Progenitor cell of endocrine pancreas (in vitro differentiated cells): ENCODE results near the gene TEX2. TPM values are rescaled to one million over a fixed set of nuclear protein-coding genes. Genes with fewer than 3 reads are reported as not detected.

Source experiments
- DNase-seq: peaks from one replicate; pipeline ENCODE4 v3.0.0; 2021; ENCODE audit warnings: low spot score; ENCODE audit not compliant: unreplicated experiment
- H3K27ac Mint-ChIP-seq: 2 replicates; pipeline ENCODE4 v1.8.0; 2021; ENCODE audit warnings: mild to moderate bottlenecking, moderate library complexity, mixed read lengths
- H3K27me3 Mint-ChIP-seq: 2 replicates; pipeline ENCODE4 v1.8.0; 2021; ENCODE audit warnings: mixed read lengths
- H3K36me3 Mint-ChIP-seq: 2 replicates; pipeline ENCODE4 v1.8.0; 2022; ENCODE audit warnings: mixed read lengths; ENCODE audit not compliant: insufficient read depth
- H3K4me1 Mint-ChIP-seq: 2 replicates; pipeline ENCODE4 v1.8.0; 2021; ENCODE audit warnings: low read depth, mixed read lengths
- H3K4me3 Mint-ChIP-seq: 2 replicates; pipeline ENCODE4 v1.8.0; 2021; ENCODE audit warnings: low read depth, mild to moderate bottlenecking, moderate library complexity, mixed read lengths
- H3K9me3 Mint-ChIP-seq: 2 replicates; pipeline ENCODE4 v1.8.0; 2021; ENCODE audit warnings: low read depth, mixed read lengths
- total RNA-seq: library from RNA; stranded (reverse); gene quantifications from 2 replicates; pipeline ENCODE4 v1.2.1, GENCODE V29; 2021
- TF ChIP-seq, protein P1 (sequence below): fragments of 200-600 bp; sonication (generic); IDR thresholded peaks from one replicate; pipeline ENCODE4 v1.5.0; 2021; ENCODE audit warnings: antibody characterized with exemption, mild to moderate bottlenecking; ENCODE audit not compliant: unreplicated experiment

The TEX2 gene
- total RNA-seq, 1 donor from 2014 or later = 30.2 TPM

DNA sequence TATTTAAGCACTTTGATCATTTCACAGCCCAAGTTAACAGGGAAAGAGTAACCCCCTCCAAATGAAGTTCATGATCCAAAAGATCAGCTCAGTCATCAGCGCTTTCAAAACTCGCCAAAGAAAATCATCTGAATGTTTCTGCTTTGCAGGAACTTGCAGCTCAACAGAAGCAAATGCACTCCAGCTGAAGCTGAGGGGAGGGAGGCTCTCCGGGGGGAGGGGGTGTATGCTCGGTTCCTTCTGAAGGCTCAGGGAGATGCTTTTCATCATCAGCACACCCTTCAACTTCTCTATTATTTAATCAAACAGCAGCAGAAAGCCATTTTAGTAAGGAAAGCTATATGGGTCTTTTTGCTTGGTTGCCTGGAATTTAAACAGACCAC lies 108.8 kb downstream of the TEX2 start:
- peaks cover 8% of the 10 kb centered on the region for H3K36me3 Mint-ChIP-seq
- H3K4me3 Mint-ChIP-seq = no peak overlapping the region
- TF ChIP-seq, protein P1, sequence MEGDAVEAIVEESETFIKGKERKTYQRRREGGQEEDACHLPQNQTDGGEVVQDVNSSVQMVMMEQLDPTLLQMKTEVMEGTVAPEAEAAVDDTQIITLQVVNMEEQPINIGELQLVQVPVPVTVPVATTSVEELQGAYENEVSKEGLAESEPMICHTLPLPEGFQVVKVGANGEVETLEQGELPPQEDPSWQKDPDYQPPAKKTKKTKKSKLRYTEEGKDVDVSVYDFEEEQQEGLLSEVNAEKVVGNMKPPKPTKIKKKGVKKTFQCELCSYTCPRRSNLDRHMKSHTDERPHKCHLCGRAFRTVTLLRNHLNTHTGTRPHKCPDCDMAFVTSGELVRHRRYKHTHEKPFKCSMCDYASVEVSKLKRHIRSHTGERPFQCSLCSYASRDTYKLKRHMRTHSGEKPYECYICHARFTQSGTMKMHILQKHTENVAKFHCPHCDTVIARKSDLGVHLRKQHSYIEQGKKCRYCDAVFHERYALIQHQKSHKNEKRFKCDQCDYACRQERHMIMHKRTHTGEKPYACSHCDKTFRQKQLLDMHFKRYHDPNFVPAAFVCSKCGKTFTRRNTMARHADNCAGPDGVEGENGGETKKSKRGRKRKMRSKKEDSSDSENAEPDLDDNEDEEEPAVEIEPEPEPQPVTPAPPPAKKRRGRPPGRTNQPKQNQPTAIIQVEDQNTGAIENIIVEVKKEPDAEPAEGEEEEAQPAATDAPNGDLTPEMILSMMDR = no peak
- no peaks in the 10 kb centered on the region for H3K9me3 Mint-ChIP-seq
- H3K4me1 Mint-ChIP-seq = peaks cover 16% of the 10 kb centered on the region
- no peaks in the 10 kb centered on the region for H3K27me3 Mint-ChIP-seq
- no peak overlapping the region for H3K27ac Mint-ChIP-seq
- DNase-seq = no peak

DNA sequence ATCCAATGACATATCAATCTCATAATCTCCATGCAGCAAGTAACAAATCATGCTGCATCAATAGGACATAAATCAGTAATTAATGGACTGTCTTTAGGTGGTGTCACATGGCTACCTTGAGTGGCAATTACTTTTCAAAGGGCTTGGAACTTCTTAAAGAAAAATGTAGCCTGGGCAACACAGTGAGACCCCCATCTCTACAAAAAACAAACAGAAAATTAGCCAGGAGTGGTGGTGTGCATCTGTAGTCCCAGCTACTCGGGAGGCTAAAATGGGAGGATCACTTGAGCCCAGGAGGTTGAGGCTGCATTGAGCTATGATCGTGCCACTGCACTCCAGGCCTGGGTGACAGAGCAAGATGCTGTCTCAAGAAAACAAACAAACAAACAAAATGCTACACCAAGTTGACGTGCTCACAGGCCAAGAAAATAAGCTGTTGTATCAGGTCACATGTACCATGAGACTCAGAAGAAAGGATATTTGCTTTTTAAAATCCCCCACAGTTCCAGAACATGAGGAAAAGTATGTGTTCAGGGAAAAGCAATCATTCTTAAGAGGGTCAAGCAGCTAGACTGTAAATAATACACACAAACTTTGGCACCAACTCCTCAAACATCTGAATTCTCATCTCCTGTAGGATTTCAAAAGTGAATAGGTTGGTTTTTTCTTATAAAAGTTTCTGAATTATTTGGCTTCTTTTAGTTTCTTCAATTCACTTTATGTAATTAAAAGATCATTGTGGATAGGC lies 109.3 kb downstream of the TEX2 start:
- H3K9me3 Mint-ChIP-seq = no peaks in the 10 kb centered on the region
- H3K4me3 Mint-ChIP-seq = no peak overlapping the region
- TF ChIP-seq, protein P1 = no peak
- H3K27me3 Mint-ChIP-seq = no peaks in the 10 kb centered on the region
- no peak for DNase-seq
- no peak overlapping the region for H3K27ac Mint-ChIP-seq
- peaks cover 13% of the 10 kb centered on the region for H3K4me1 Mint-ChIP-seq
- peaks cover 9% of the 10 kb centered on the region for H3K36me3 Mint-ChIP-seq

DNA sequence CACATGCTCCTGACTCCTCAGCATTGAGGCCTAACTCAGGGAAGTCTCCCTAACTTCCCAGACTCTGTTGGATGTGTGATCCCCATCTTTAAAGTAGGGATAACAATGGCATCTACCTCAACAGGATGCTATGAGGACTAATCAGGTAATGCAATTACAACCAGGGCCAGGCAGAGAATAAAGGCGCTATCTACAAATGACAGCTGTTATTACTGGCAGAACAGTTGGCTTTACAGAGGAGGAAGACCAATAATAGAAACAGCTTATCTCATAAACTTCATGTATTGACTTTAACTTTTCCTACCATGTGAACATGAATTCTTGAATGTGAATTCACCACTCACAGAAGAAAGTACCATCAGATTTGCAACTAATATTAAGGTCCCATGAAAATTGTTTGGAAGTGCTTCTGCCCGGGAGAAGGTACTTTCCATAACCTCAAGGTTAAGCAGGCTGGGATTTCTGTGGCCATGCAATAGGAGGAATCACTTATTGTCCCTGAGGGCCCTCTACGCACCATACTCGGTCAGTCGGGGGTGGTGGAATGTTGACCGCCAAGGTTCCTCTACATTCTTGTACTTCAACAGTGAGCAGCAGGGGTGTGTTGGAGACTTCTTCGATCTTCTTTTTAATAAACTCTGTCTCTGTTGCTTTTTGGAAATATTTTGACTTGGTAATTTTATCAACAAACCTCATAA lies 110.5 kb downstream of the TEX2 start:
- no peak overlapping the region for H3K4me3 Mint-ChIP-seq
- DNase-seq = no peak
- TF ChIP-seq, protein P1 = no peak

DNA sequence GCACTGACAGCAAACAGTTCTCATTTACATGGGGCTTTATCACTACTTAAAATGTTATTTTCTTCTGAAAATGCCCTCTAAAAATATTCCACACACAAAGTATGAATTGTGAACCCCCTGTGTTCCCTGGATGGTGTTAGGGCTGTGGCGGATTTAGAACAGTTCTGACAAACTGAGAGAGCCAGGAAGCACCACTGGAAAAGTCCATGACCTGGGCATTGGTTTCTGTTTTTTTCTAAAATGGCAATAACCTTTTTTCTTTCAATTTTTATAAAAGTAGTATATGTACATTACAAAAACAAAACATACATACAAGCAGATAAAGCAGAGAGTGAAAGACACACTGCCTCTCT lies 112.1 kb downstream of the TEX2 start:
- DNase-seq = no peak
- Mint-ChIP-seq H3K9me3 (no peaks in the 10 kb centered on the region), H3K36me3 (peaks cover 11% of the 10 kb centered on the region), H3K4me1 (peaks cover 12% of the 10 kb centered on the region), H3K4me3 (no peak overlapping the region), H3K27me3 (no peaks in the 10 kb centered on the region), H3K27ac (no peak overlapping the region)
- TF ChIP-seq, protein P1 = no peak

More for the DNA sequence above, 110.5 kb downstream of the TEX2 start:
- no peaks in the 10 kb centered on the region for H3K9me3 Mint-ChIP-seq
- peaks cover 4% of the 10 kb centered on the region for H3K4me1 Mint-ChIP-seq
- H3K36me3 Mint-ChIP-seq = peaks cover 11% of the 10 kb centered on the region
- H3K27me3 Mint-ChIP-seq = no peaks in the 10 kb centered on the region
- H3K27ac Mint-ChIP-seq = no peak overlapping the region

DNA sequence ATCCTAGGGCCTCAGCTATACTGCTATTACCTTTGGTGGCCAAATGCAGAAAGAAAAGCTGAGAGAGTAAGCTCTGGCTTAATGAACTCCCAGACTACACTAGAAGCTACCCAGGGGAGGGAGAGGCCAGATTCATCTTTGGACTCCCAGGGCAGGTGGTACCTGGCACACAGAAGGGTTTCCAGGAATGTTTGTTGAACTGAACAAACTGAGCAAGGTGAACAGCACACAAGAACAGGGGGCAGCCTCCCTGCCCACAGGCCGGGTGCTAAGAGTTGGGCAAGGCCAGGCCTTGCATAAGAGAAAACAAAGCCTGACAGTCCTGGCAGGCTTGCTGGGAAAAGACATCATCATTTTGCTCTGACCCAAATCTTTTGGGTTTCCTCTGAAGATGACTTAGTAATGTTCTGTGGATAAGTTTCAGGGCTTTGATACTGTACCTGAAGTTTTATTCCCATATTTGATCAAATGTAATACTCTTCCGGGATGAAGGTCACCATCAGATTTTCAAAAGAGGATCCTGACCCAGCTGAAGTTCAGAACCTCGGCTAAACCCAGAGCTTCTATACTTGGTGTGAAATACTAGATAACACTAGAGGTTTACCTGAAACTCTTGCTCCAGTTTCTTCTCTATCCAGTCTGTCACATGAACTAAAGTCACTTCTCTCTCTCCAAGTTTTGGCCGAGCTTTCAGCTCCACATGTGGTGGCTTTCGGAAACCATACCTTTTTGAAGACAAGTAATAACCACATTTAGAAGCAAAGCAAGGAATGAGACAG lies 112.6 kb downstream of the TEX2 start:
- no peak for DNase-seq
- no peaks in the 10 kb centered on the region for H3K9me3 Mint-ChIP-seq
- TF ChIP-seq, protein P1 = no peak
- H3K4me1 Mint-ChIP-seq = peaks cover 11% of the 10 kb centered on the region
- no peak overlapping the region for H3K27ac Mint-ChIP-seq
- no peak overlapping the region for H3K4me3 Mint-ChIP-seq
- H3K27me3 Mint-ChIP-seq = no peaks in the 10 kb centered on the region
- peaks cover 11% of the 10 kb centered on the region for H3K36me3 Mint-ChIP-seq
